GM15510 (cell line): ENCODE measurements around the gene SLC51A.

Experiments
- POLR2A ChIP-seq: IDR thresholded peaks from 3 replicates; pipeline ENCODE4 v1.6.1; 2011; ENCODE audit warnings: borderline replicate concordance; ENCODE audit not compliant: insufficient read length; ENCODE audit errors: extremely low read depth

The SLC51A gene

GRCh38 chr3:196203846-196204245, 12.5 kb upstream of the SLC51A start:
- no peak for TF ChIP-seq POLR2A

GRCh38 chr3:196207159-196207832, 9.0 kb upstream of the SLC51A start:
- TF ChIP-seq POLR2A = no peak

GRCh38 chr3:196207833-196208607, 8.3 kb upstream of the SLC51A start:
- TF ChIP-seq POLR2A = no peak

- no peak for TF ChIP-seq POLR2A
Measured at GRCh38 chr3:196208942-196209695, 7.2 kb upstream of the SLC51A start.

GRCh38 chr3:196210673-196211556, 5.4 kb upstream of the SLC51A start, which contains the start of gene ZDHHC19:
Gene ZDHHC19 (minus strand): TSS chr3:196211400. CDS start chr3:196211315, 85 bp downstream.
- TF ChIP-seq POLR2A = no peak

- no peak for TF ChIP-seq POLR2A
Measured at GRCh38 chr3:196214783-196215441, 1.4 kb upstream of the SLC51A start.

GRCh38 chr3:196215493-196216020, 777 bp upstream of the SLC51A start:
- TF ChIP-seq POLR2A = no peak

GRCh38 chr3:196216681-196217211, 412 bp downstream of the SLC51A start:
- TF ChIP-seq POLR2A = no peak

- no peak for TF ChIP-seq POLR2A
Measured at GRCh38 chr3:196217307-196218154, 1.2 kb downstream of the SLC51A start.

- no peak for TF ChIP-seq POLR2A
Measured at GRCh38 chr3:196218155-196218712, 1.9 kb downstream of the SLC51A start.

GRCh38 chr3:196219194-196219969, 3.0 kb downstream of the SLC51A start:
- no peak for TF ChIP-seq POLR2A
